ENCODE measurements around the gene ATP12A. TPM values are rescaled to one million over a fixed set of nuclear protein-coding genes. Genes with fewer than 3 reads are reported as not detected.
A peak's percentile ranks its signal among the peaks of the same experiment; 100 is the strongest.

The ATP12A gene
- polyA plus RNA-seq, 1 donor: not detected

GRCh38 chr13:24742977-24743376, 62.8 kb downstream of the ATP12A start:
- Histone ChIP-seq H3K4me1 (ENCODE audit: control insufficient read depth, insufficient read depth, low read length) (peaks cover 2% of the 10 kb centered on the region), H3K9me3 (ENCODE audit: control insufficient read depth, low read depth, low read length) (no peaks in the 10 kb centered on the region), H3K4me3 (ENCODE audit: low read length) (no peak overlapping the region), H3K36me3 (ENCODE audit: control insufficient read depth, insufficient read depth, low read length) (no peaks in the 10 kb centered on the region), H3K27me3 (ENCODE audit: control insufficient read depth, insufficient read depth, low read length) (peaks cover 38% of the 10 kb centered on the region), H3K27ac (ENCODE audit: low read length) (no peak overlapping the region)
- no peak for DNase-seq
- no CpG with 5 or more reads among the region's 4 CpGs for WGBS (ENCODE audit: insufficient coverage, low lambda C conversion rate)

GRCh38 chr13:24744247-24744646, 64.0 kb downstream of the ATP12A start:
- no peak overlapping the region for H3K4me3 ChIP-seq (ENCODE audit: low read length)
- H3K9me3 ChIP-seq (ENCODE audit: control insufficient read depth, low read depth, low read length): no peaks in the 10 kb centered on the region
- H3K27me3 ChIP-seq (ENCODE audit: control insufficient read depth, insufficient read depth, low read length): peaks cover 49% of the 10 kb centered on the region
- no peak for DNase-seq
- no peaks in the 10 kb centered on the region for H3K36me3 ChIP-seq (ENCODE audit: control insufficient read depth, insufficient read depth, low read length)
- WGBS (ENCODE audit: insufficient coverage, low lambda C conversion rate): no CpG with 5 or more reads among the region's 6 CpGs
- H3K27ac ChIP-seq (ENCODE audit: low read length): no peak overlapping the region
- H3K4me1 ChIP-seq (ENCODE audit: control insufficient read depth, insufficient read depth, low read length): peaks cover 3% of the 10 kb centered on the region

- Histone ChIP-seq H3K27me3 (ENCODE audit: control insufficient read depth, insufficient read depth, low read length) (peaks cover 54% of the 10 kb centered on the region), H3K4me1 (ENCODE audit: control insufficient read depth, insufficient read depth, low read length) (peaks cover 3% of the 10 kb centered on the region), H3K9me3 (ENCODE audit: control insufficient read depth, low read depth, low read length) (no peaks in the 10 kb centered on the region), H3K36me3 (ENCODE audit: control insufficient read depth, insufficient read depth, low read length) (no peaks in the 10 kb centered on the region), H3K4me3 (ENCODE audit: low read length) (no peak overlapping the region), H3K27ac (ENCODE audit: low read length) (no peak overlapping the region)
- WGBS (ENCODE audit: insufficient coverage, low lambda C conversion rate): no CpG with 5 or more reads among the region's 24 CpGs
- DNase-seq: no peak
Observed at GRCh38 chr13:24745516-24745860, 65.3 kb downstream of the ATP12A start.

- peaks cover 3% of the 10 kb centered on the region for H3K4me1 ChIP-seq (ENCODE audit: control insufficient read depth, insufficient read depth, low read length)
- H3K36me3 ChIP-seq (ENCODE audit: control insufficient read depth, insufficient read depth, low read length): no peaks in the 10 kb centered on the region
- no peak overlapping the region for H3K27ac ChIP-seq (ENCODE audit: low read length)
- H3K27me3 ChIP-seq (ENCODE audit: control insufficient read depth, insufficient read depth, low read length): peaks cover 54% of the 10 kb centered on the region
- peak in 1 of 2 donors; percentile 14 for DNase-seq
- H3K4me3 ChIP-seq (ENCODE audit: low read length): no peak overlapping the region
- no peaks in the 10 kb centered on the region for H3K9me3 ChIP-seq (ENCODE audit: control insufficient read depth, low read depth, low read length)
- WGBS (ENCODE audit: insufficient coverage, low lambda C conversion rate): no CpG with 5 or more reads among the region's 70 CpGs
Observed at GRCh38 chr13:24745861-24746617, 65.8 kb downstream of the ATP12A start.

GRCh38 chr13:24746618-24747247, 66.5 kb downstream of the ATP12A start:
- peak in 1 of 2 donors; percentile 19 for DNase-seq
- no peak overlapping the region for H3K27ac ChIP-seq (ENCODE audit: low read length)
- peaks cover 3% of the 10 kb centered on the region for H3K4me1 ChIP-seq (ENCODE audit: control insufficient read depth, insufficient read depth, low read length)
- peak overlapping the region; percentile 0 for H3K4me3 ChIP-seq (ENCODE audit: low read length)
- peaks cover 54% of the 10 kb centered on the region for H3K27me3 ChIP-seq (ENCODE audit: control insufficient read depth, insufficient read depth, low read length)
- no peaks in the 10 kb centered on the region for H3K9me3 ChIP-seq (ENCODE audit: control insufficient read depth, low read depth, low read length)
- H3K36me3 ChIP-seq (ENCODE audit: control insufficient read depth, insufficient read depth, low read length): no peaks in the 10 kb centered on the region
- WGBS (ENCODE audit: insufficient coverage, low lambda C conversion rate): no CpG with 5 or more reads among the region's 56 CpGs

GRCh38 chr13:24747248-24748060, 67.2 kb downstream of the ATP12A start:
- DNase-seq: peak in 1 of 2 donors; percentile 21

GRCh38 chr13:24748061-24748400, 67.8 kb downstream of the ATP12A start:
- DNase-seq: no peak
- Histone ChIP-seq H3K27me3 (ENCODE audit: control insufficient read depth, insufficient read depth, low read length) (peaks cover 54% of the 10 kb centered on the region), H3K27ac (ENCODE audit: low read length) (no peak overlapping the region), H3K36me3 (ENCODE audit: control insufficient read depth, insufficient read depth, low read length) (no peaks in the 10 kb centered on the region), H3K4me1 (ENCODE audit: control insufficient read depth, insufficient read depth, low read length) (peaks cover 3% of the 10 kb centered on the region), H3K4me3 (ENCODE audit: low read length) (no peak overlapping the region), H3K9me3 (ENCODE audit: control insufficient read depth, low read depth, low read length) (no peaks in the 10 kb centered on the region)
- no CpG with 5 or more reads among the region's 10 CpGs for WGBS (ENCODE audit: insufficient coverage, low lambda C conversion rate)

More at GRCh38 chr13:24747248-24748060, 67.2 kb downstream of the ATP12A start:
- no CpG with 5 or more reads among the region's 61 CpGs for WGBS (ENCODE audit: insufficient coverage, low lambda C conversion rate)
- peaks cover 54% of the 10 kb centered on the region for H3K27me3 ChIP-seq (ENCODE audit: control insufficient read depth, insufficient read depth, low read length)
- peak overlapping the region; percentile 13 for H3K4me3 ChIP-seq (ENCODE audit: low read length)
- H3K4me1 ChIP-seq (ENCODE audit: control insufficient read depth, insufficient read depth, low read length): peaks cover 3% of the 10 kb centered on the region
- H3K9me3 ChIP-seq (ENCODE audit: control insufficient read depth, low read depth, low read length): no peaks in the 10 kb centered on the region
- H3K36me3 ChIP-seq (ENCODE audit: control insufficient read depth, insufficient read depth, low read length): no peaks in the 10 kb centered on the region
- no peak overlapping the region for H3K27ac ChIP-seq (ENCODE audit: low read length)

- no peaks in the 10 kb centered on the region for H3K4me1 ChIP-seq (ENCODE audit: control insufficient read depth, insufficient read depth, low read length)
- DNase-seq: no peak
- peaks cover 4% of the 10 kb centered on the region for H3K9me3 ChIP-seq (ENCODE audit: control insufficient read depth, low read depth, low read length)
- H3K27me3 ChIP-seq (ENCODE audit: control insufficient read depth, insufficient read depth, low read length): no peaks in the 10 kb centered on the region
- no peak overlapping the region for H3K27ac ChIP-seq (ENCODE audit: low read length)
- H3K36me3 ChIP-seq (ENCODE audit: control insufficient read depth, insufficient read depth, low read length): no peaks in the 10 kb centered on the region
- no peak overlapping the region for H3K4me3 ChIP-seq (ENCODE audit: low read length)
Observed at GRCh38 chr13:24759197-24759596, 79.0 kb downstream of the ATP12A start.

Other genes with a start within 250 kb of the ATP12A start
- gene PARP4, start 167.6 kb upstream of the ATP12A start, polyA plus RNA-seq: 63.3 TPM
- not detected for gene RNF17, start 83.8 kb downstream of the ATP12A start, polyA plus RNA-seq